ENCODE measurements around the gene ZNF724.

DNA sequence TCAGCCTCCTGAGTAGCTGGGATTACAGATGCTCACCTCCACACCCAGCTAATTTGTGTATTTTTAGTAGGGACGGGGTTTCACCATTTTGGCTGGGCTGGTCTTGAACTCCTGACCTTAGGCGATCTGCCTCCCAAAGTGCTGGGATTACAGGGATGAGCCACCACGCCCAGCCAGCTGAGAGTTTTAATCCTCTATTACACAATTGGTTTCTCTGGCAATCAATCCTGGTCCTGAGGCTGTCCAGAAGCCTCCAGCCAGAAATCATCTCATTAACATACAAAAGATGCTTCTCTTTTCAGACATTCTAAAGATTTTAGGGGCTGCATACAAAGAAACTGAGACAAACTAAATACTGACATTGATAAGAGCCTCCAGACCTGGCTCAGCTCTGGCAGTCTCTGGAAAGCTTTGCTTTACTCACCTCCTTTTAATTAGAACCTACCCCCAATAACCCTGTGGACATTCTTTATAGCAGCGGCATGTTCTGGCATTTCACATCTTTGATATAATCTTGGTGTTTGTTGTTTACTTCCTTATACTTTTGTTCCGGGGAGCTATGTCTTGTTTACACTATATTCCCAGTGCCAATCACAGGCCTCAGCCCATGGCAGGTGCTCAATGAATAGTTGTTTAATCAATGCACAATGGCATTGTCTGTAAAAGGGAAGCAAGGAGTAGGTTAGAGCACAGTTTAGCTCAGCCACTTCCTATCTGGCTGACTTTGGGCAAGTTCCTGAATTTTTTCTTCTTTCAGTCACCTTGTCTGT is 4.1 kb upstream of the ZNF724 start:
- TF ChIP-seq, protein P1, sequence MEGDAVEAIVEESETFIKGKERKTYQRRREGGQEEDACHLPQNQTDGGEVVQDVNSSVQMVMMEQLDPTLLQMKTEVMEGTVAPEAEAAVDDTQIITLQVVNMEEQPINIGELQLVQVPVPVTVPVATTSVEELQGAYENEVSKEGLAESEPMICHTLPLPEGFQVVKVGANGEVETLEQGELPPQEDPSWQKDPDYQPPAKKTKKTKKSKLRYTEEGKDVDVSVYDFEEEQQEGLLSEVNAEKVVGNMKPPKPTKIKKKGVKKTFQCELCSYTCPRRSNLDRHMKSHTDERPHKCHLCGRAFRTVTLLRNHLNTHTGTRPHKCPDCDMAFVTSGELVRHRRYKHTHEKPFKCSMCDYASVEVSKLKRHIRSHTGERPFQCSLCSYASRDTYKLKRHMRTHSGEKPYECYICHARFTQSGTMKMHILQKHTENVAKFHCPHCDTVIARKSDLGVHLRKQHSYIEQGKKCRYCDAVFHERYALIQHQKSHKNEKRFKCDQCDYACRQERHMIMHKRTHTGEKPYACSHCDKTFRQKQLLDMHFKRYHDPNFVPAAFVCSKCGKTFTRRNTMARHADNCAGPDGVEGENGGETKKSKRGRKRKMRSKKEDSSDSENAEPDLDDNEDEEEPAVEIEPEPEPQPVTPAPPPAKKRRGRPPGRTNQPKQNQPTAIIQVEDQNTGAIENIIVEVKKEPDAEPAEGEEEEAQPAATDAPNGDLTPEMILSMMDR (conservative IDR thresholded peaks at IDR 0.05; ENCODE audit: low read depth, low read length), result no peak
- TF ChIP-seq RAD21 (IDR thresholded peaks at IDR 0.05; ENCODE audit: low read length), result no peak

All from IMR-90 (cell line).